Loucy (cell line): ENCODE results near the gene CAST.

Experiments
- EZH2phosphoT487 ChIP-seq: fragments of 200-600 bp; IDR thresholded peaks from 2 replicates; pipeline ENCODE4 v1.6.1; 2018; ENCODE audit warnings: antibody characterized with exemption, mild to moderate bottlenecking, moderate library complexity, borderline replicate concordance
- TF ChIP-seq, protein P1 (sequence below): fragments of 200-600 bp; sonication (generic); conservative IDR thresholded peaks from 2 replicates; pipeline ENCODE4 v1.5.1; 2014; ENCODE audit warnings: mild to moderate bottlenecking, antibody characterized with exemption, low read length

DNA sequence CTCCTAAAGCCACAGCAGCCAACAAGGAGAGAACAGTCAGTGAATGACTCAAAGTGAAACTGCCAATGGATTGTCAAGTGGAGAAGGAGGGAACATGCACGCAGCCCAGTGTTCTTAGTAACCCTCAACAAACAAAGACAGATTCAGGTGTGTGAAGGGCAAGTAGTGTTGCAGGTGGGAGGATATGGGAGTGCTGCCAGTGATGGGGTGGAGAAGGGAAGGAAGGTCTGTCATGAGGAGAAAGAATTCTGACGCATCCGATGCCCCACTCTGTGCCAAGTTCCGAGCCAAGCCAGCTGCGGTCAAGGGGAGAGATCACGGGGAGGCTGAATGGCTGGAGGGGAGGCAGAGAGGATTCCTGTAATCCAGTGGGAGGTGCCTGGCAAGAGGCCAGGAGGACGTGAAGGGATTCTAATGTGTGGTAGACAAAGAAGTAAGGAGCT, 56.5 kb downstream of the CAST start:
- TF ChIP-seq, protein P1, sequence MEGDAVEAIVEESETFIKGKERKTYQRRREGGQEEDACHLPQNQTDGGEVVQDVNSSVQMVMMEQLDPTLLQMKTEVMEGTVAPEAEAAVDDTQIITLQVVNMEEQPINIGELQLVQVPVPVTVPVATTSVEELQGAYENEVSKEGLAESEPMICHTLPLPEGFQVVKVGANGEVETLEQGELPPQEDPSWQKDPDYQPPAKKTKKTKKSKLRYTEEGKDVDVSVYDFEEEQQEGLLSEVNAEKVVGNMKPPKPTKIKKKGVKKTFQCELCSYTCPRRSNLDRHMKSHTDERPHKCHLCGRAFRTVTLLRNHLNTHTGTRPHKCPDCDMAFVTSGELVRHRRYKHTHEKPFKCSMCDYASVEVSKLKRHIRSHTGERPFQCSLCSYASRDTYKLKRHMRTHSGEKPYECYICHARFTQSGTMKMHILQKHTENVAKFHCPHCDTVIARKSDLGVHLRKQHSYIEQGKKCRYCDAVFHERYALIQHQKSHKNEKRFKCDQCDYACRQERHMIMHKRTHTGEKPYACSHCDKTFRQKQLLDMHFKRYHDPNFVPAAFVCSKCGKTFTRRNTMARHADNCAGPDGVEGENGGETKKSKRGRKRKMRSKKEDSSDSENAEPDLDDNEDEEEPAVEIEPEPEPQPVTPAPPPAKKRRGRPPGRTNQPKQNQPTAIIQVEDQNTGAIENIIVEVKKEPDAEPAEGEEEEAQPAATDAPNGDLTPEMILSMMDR, result no peak
- no peak for TF ChIP-seq EZH2phosphoT487
